BJ (cell line): ENCODE measurements around the gene ZCCHC2. TPM values are rescaled to one million over a fixed set of nuclear protein-coding genes. Genes with fewer than 3 reads are reported as not detected.

Experiments
- CTCF ChIA-PET: fragments of 350-600 bp; formaldehyde crosslinking; extraction: SDS; loops from one replicate; lab custom pipeline; 2021; ENCODE audit warnings: antibody characterized with exemption, inconsistent platforms; lab: Yijun Ruan, JAX
- POLR2A ChIA-PET: fragments of 300-600 bp; sonication (Branson Sonifier 250); formaldehyde crosslinking; extraction: SDS; loops from one replicate; lab custom pipeline; 2021; ENCODE audit warnings: antibody characterized with exemption; lab: Charles Lee
- DNase-seq: peaks from one replicate; pipeline ENCODE4 v3.0.0-alpha.2; 2011; ENCODE audit warnings: low read depth
- H3K27me3 ChIP-seq: 2 replicates; pipeline ENCODE4 v1.6.0; 2011; ENCODE audit warnings: low read length; ENCODE audit not compliant: control insufficient read depth, insufficient read depth
- H3K36me3 ChIP-seq: 2 replicates; pipeline ENCODE4 v1.5.1; 2011; ENCODE audit warnings: low read length; ENCODE audit not compliant: control insufficient read depth, insufficient read depth
- H3K4me3 ChIP-seq: 2 replicates; pipeline ENCODE4 v1.5.1; 2011; ENCODE audit warnings: low read depth, mild to moderate bottlenecking, control low read depth, low read length
- CTCF ChIP-seq: IDR thresholded peaks from 2 replicates; pipeline ENCODE4 v1.5.1; 2011; ENCODE audit warnings: low read depth, mild to moderate bottlenecking, control low read depth, inconsistent platforms, low read length, moderate library complexity; ENCODE audit not compliant: insufficient read depth
- polyA plus RNA-seq: library from polyadenylated mRNA; depleted of rRNA; stranded (reverse); fragments of >200 nt; gene quantifications from 2 replicates; pipeline ENCODE4 v1.2.3, GENCODE V29; 2011

Gene ZCCHC2
- polyA plus RNA-seq, 1 experiment, result 5.8 TPM

- no peak for TF ChIP-seq CTCF
- ChIA-PET CTCF (interaction anchor here (0.7 kb wide), 1 partner anchor 116 kb away, joined by 4 read pairs; no protein-coding TSS in a partner anchor), POLR2A (no interaction called here)
- no peak overlapping the region for H3K4me3 ChIP-seq
- H3K27me3 ChIP-seq, result no peaks in the 10 kb centered on the region
- H3K36me3 ChIP-seq, result 0 out of 2 replicates have a peak, but pooled peaks cover 1% of the 10 kb centered on the region
- no peak for DNase-seq
Measured at GRCh38 chr18:62537946-62538345, 15.1 kb downstream of the ZCCHC2 start.

GRCh38 chr18:62538881-62539280 is 16.1 kb downstream of the ZCCHC2 start:
- Histone ChIP-seq H3K36me3 (peaks cover 3% of the 10 kb centered on the region; the same call in 1 of the 2 replicates), H3K4me3 (no peak overlapping the region), H3K27me3 (no peaks in the 10 kb centered on the region)
- CTCF ChIA-PET, result interaction anchor here (0.5 kb wide), 1 partner anchor 717 kb away, joined by 3 read pairs; no protein-coding TSS in a partner anchor
- TF ChIP-seq CTCF, result no peak
- no peak for DNase-seq
- POLR2A ChIA-PET, result no interaction called here

GRCh38 chr18:62539284-62540165 is 16.7 kb downstream of the ZCCHC2 start:
- CTCF ChIA-PET, result interaction anchor here (0.5 kb wide), 1 partner anchor 718 kb away, joined by 3 read pairs; no protein-coding TSS in a partner anchor
- no peaks in the 10 kb centered on the region for H3K27me3 ChIP-seq
- POLR2A ChIA-PET, result no interaction called here
- H3K36me3 ChIP-seq, result peaks cover 3% of the 10 kb centered on the region; the same call in 1 of the 2 replicates
- DNase-seq, result no peak
- no peak for TF ChIP-seq CTCF
- H3K4me3 ChIP-seq, result no peak overlapping the region

- H3K36me3 ChIP-seq, result peaks cover 3% of the 10 kb centered on the region; the same call in 1 of the 2 replicates
- TF ChIP-seq CTCF, result no peak
- POLR2A ChIA-PET, result no interaction called here
- no peaks in the 10 kb centered on the region for H3K27me3 ChIP-seq
- H3K4me3 ChIP-seq, result no peak overlapping the region
- CTCF ChIA-PET, result interaction anchor here (1.1 kb wide), 1 partner anchor 24 kb away, joined by 3 read pairs; no protein-coding TSS in a partner anchor
- no peak for DNase-seq
Measured at GRCh38 chr18:62543021-62543420, 20.2 kb downstream of the ZCCHC2 start.

GRCh38 chr18:62545098-62545497 is 22.3 kb downstream of the ZCCHC2 start:
- Histone ChIP-seq H3K27me3 (no peaks in the 10 kb centered on the region), H3K36me3 (peaks cover 3% of the 10 kb centered on the region; the same call in 1 of the 2 replicates), H3K4me3 (no peak overlapping the region)
- POLR2A ChIA-PET, result no interaction called here
- TF ChIP-seq CTCF, result no peak
- DNase-seq, result no peak
- CTCF ChIA-PET, result no interaction called here
